Muscle layer of duodenum (tissue), 2 donors: ENCODE data around the gene SLC26A4.

Experiments used
- H3K27ac ChIP-seq: one replicate; pipeline ENCODE4 v1.7.0; 2013; ENCODE audit warnings: mild to moderate bottlenecking, low read length
- H3K27me3 ChIP-seq: one replicate; pipeline ENCODE4 v1.7.0; 2013; ENCODE audit warnings: low read depth, mild to moderate bottlenecking, control low read depth, low read length
- H3K36me3 ChIP-seq, 2 donors: one replicate each; pipeline ENCODE4 v1.7.0; 2013; ENCODE audit warnings: low read length in 2 of 2, control low read depth in 1 of 2, mild to moderate bottlenecking in 1 of 2; ENCODE audit not compliant: insufficient read depth in 2 of 2, control insufficient read depth in 1 of 2
- H3K4me1 ChIP-seq, 2 donors: one replicate each; pipeline ENCODE4 v1.7.0; 2013; ENCODE audit warnings: low read length in 2 of 2, mild to moderate bottlenecking in 2 of 2, control low read depth in 1 of 2, moderate library complexity in 1 of 2; ENCODE audit not compliant: insufficient read depth in 2 of 2, control insufficient read depth in 1 of 2
- H3K4me3 ChIP-seq, 2 donors: one replicate each; pipeline ENCODE4 v1.7.0; 2013; ENCODE audit warnings: low read length in 2 of 2, low read depth in 1 of 2, mild to moderate bottlenecking in 1 of 2
- H3K9me3 ChIP-seq, 2 donors: one replicate each; pipeline ENCODE4 v1.7.0; 2013; ENCODE audit warnings: low read length in 2 of 2, control low read depth in 1 of 2, mild to moderate bottlenecking in 1 of 2; ENCODE audit not compliant: control insufficient read depth in 1 of 2
- donor health status: healthy.

The SLC26A4 gene

DNA sequence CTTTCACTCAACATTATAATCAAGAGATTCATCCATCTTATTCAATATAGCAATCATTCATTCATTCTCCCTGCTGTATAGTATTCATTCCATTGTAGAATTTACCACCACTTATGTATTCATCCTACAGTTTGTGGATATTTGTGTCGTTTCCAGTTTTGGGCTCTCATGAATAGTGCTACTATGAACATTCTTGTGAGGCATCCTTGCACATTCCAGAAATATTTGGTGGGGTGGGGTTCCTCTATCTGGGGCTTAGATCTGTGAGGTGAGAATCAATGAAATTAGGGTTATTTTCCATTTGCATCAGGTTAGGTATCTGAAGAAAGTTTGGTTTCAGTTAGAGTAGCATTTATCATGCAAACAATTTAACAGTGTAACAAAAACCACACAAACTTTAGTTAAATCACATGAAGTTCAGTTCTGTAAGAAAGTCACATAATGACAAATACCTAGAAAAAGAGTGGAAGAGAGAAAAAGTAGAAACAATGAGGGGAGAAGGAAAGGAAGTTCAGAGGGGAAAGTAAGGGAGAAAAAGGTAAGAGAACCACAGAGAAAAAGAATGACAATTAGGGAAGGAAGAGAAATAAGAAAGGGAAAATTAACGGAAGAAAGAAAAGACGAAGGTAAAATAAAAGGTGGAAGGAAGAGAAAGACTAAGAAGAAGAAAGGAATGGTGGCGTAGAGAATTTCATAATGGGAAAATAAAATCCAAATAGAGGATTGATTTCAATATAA, 58.0 kb downstream of the SLC26A4 start:
- no peak overlapping the region for H3K27ac ChIP-seq

DNA sequence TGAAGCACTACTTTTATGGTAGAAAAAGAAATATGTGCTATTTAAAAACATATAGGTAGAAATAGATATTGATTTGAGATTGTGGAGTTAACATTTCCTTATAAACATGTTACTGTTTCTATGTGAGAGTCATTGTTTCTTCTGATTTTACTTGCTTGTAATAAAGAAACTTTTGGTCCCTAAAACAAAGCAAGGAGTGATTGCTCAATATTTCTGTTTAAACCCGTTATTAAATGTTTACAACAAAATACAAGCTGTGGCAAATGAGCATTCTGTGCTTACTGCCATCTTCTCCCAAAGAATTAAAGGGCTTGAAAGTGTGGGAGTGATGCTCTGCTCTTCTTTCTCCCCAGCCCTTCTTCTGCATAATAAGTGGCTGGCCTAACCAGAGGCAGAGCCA, 60.7 kb downstream of the SLC26A4 start:
- no peak overlapping the region for H3K4me3 ChIP-seq

More for the DNA sequence above, 58.0 kb downstream of the SLC26A4 start:
- H3K4me1 ChIP-seq: no peaks in the 10 kb centered on the region
- H3K36me3 ChIP-seq: no peaks in the 10 kb centered on the region
- no peaks in the 10 kb centered on the region for H3K9me3 ChIP-seq
- no peaks in the 10 kb centered on the region for H3K27me3 ChIP-seq
- H3K4me3 ChIP-seq: no peak overlapping the region

DNA sequence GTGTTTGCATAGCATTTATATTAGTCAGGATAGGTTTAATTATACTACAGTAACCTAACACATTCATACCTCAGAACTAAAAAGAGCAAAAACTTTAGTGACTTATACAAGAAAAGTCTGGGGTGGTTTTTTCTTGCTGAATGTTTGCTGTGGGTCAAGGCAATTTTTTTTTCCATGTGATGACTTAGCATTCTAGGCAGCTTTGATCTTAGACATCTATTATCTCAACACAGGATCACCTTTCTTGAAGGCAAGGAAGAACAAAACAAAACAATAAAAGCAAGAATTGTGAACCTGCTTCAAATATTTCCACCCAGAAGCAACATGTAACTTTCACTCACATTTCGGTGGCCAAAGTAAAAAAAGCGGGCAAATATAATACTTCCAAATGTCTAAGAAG, 62.6 kb downstream of the SLC26A4 start:
- no peak overlapping the region for H3K27ac ChIP-seq
- no peaks in the 10 kb centered on the region for H3K4me1 ChIP-seq
- H3K27me3 ChIP-seq: no peaks in the 10 kb centered on the region
- no peaks in the 10 kb centered on the region for H3K9me3 ChIP-seq
- no peaks in the 10 kb centered on the region for H3K36me3 ChIP-seq
- H3K4me3 ChIP-seq: no peak overlapping the region

More for the DNA sequence above, 60.7 kb downstream of the SLC26A4 start:
- Histone ChIP-seq H3K36me3 (no peaks in the 10 kb centered on the region), H3K4me1 (no peaks in the 10 kb centered on the region), H3K27me3 (no peaks in the 10 kb centered on the region), H3K27ac (no peak overlapping the region), H3K9me3 (no peaks in the 10 kb centered on the region)

DNA sequence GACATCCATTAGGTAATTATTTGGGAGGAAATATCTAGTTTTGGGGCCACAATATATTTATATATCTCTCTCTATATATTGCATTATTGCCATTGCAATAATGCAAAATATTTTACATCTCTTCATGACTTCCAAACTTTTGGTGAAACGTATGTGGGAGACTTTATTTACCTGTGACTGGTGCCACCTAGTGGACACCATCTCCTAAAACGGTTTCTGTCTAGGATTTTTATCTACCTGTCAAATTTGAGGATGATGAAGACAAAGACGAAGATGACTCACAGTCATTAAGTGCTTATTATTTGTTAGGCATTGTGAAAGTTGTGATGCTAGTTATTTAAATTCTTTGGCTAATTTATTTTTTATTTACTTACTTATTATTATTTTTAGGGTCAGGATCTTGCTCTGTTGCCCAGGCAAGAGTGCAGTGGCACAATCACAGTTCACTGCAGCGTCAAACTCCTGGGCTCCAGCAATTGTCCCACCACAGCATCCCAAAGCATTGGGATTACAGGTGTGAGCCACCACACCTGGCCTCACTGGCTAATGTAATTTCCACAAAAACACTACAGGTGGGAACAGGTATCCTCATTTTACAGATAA, 64.6 kb downstream of the SLC26A4 start:
- no peak overlapping the region for H3K27ac ChIP-seq
- no peak overlapping the region for H3K4me3 ChIP-seq
- no peaks in the 10 kb centered on the region for H3K4me1 ChIP-seq
- H3K36me3 ChIP-seq: no peaks in the 10 kb centered on the region
- H3K27me3 ChIP-seq: no peaks in the 10 kb centered on the region
- H3K9me3 ChIP-seq: no peaks in the 10 kb centered on the region

DNA sequence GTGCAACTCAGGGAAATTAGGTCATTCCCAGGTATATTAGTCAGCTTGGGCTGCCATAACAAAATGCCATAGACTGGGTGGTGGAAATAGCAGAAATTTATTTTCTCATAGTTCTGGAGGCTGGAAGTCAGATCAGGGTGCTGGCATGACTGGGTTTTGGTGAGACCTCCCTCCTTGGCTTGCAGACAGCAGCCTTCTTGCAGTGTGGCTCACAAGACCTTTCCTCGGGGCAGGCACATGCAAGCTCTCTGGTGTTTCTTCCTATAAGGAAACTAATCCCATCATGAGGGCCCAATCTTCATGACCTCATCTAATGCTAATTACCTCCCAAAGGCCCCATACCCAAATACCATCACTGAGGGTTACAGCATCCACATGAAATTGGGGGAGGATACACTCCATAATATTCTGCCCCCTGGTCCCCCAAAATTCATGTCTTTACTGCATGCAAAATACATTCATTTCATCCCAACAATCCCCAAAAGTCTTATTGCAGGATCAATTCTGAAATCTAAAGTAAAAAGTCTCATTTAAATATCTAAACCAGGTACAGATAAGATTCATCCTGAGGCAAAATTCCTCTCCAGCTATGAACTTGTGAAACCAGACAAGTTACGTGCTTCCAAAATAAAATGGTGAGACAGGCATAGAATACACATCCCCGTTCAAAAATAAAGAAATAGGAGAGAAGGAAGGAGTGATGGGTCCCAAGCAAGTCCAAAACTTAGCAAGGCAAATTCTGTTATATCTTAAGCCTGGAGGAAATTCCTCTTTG, 65.9 kb downstream of the SLC26A4 start:
- Histone ChIP-seq H3K4me3 (no peak overlapping the region), H3K36me3 (no peaks in the 10 kb centered on the region), H3K27me3 (no peaks in the 10 kb centered on the region), H3K9me3 (no peaks in the 10 kb centered on the region), H3K4me1 (no peaks in the 10 kb centered on the region), H3K27ac (no peak overlapping the region)

DNA sequence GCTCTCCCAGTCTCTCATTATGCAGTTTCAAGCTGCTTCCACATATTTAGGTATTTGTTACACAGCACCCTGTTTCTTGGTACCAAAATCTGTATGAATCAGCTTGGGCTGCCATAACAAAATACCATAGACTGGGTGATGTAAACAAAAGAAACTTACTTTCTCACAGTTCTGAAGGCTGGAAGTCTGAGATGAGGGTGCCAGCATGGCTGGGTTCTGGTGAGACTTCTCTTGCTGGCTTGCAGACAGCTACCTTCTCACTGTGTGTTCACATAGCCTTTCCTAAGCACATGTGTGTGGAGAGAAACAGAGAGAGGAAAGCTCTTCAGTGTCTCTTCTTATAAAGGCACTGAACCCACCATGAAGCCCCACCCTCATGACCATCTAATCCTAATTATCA, 67.6 kb downstream of the SLC26A4 start:
- H3K9me3 ChIP-seq: no peaks in the 10 kb centered on the region
- no peaks in the 10 kb centered on the region for H3K36me3 ChIP-seq
- no peak overlapping the region for H3K27ac ChIP-seq
- no peaks in the 10 kb centered on the region for H3K4me1 ChIP-seq
- H3K27me3 ChIP-seq: no peaks in the 10 kb centered on the region
- H3K4me3 ChIP-seq: no peak overlapping the region

DNA sequence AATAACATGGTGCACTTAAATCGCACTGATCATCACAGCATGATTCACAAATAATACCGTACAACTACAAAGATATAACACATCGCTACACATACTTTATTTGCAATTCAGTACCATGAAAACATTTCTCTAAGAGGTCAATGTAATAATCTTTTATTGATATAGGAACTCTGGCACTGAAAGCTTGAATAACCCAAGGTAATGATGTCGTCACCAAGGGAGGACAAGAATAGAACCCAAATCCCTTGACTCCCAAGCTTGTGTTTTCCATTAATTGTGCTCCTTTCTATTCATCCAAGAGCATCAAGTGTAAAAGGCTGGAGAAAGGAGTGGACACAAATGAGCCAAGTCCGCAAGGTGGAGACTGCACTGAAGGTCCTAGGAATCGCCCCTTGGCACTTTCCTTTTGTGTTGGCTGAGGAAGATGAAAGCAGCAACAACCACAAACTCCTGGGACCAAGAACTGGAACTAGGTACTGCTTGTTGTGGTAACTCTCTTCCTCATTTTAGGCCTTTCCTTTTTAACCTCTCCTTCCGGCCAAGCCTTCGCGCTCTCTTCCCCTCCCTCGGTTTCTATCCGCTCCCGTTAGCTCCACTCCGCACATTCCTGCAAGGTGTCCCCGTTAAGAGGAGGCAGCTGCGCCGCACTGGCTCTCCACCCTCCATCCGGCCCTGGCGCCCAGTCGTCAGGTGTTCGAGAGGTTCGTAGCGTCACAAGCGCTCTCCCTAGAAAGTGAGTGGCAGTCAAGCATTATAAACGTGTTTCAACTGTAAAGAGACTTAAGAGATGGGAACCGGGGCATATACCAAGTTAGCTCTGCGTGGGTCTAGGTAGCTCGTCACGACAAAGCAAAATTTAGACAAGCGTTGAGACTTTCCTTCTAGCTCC, 82.3 kb downstream of the SLC26A4 start:
- Histone ChIP-seq H3K4me1 (peaks cover 10 to 37% of the 10 kb centered on the region in 2 donors), H3K27me3 (no peaks in the 10 kb centered on the region), H3K9me3 (no peaks in the 10 kb centered on the region), H3K36me3 (no peaks in the 10 kb centered on the region), H3K27ac (peak overlapping the region; percentile 98), H3K4me3 (peak overlapping the region; percentile 97 to 99)

DNA sequence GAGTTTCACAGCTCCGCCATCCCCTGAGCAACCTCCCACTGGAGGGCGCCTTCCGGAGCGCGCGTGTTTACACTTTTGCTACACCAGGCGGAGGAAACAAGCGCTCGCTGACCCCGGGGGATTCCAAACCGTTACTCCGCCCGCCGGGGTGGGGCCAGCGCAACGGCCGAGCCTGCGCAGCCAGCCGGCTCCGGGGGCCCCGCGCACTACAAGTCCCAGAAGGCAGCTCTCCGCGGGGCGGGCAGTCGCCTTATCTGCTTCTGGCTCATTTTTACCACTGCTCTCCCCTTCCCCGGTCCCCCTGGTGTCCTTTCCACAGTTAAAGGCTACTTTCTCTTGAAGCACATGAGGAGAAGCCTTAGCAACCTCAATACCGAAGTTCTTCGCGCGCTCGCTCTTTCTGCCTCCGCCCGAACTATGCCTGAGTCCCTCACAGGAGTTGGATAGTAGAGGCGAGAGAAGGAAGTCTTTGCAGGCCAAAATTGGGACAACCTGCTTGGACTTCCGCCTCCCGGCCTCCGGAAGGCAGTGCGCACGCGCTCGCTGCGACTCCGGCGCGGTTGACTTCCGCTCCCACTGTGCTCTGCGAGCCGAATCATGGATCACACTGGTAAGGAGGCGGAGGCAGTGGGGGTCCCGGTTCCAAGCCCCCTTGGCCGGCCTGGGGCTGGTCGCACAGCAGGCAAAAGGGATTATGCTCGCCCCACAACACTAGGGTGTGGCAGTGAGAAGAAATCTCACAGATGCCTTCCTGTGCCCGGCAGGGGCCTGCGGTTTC, 83.1 kb downstream of the SLC26A4 start, which contains the start of gene CBLL1:
CBLL1 (plus strand) TSS at position 576 of the 778 bp plus-strand sequence; CDS start at position 598, 22 bp downstream.
- H3K4me1 ChIP-seq: peaks cover 10 to 37% of the 10 kb centered on the region in 2 donors

DNA sequence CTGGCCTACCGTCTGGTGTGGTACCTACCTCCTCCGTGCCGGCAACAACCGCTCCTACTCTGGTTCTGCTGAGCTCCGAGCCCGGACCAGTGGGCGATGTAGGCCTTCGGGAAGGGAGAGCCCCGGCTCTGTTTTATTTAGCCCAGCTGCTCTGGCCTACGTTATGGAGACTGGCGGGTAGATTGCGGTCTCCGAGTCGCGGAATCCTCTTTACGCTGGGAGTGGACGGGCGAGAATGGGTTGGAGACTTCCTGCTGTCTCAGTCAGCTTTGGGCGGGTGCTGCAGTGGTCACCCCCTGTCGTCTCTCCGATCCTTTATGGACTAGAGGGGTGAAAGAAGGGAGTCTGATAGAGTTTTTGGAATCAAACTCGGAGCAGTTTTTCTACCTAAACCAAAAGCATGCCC, 83.7 kb downstream of the SLC26A4 start:
- Histone ChIP-seq H3K4me3 (peak overlapping the region; percentile 97 to 99), H3K36me3 (peaks cover 2 to 4% of the 10 kb centered on the region in 2 donors), H3K4me1 (peaks cover 10 to 37% of the 10 kb centered on the region in 2 donors), H3K27ac (peak overlapping the region; percentile 98), H3K27me3 (no peaks in the 10 kb centered on the region), H3K9me3 (no peaks in the 10 kb centered on the region)

More for the DNA sequence above, 83.1 kb downstream of the SLC26A4 start, which contains the start of gene CBLL1:
- no peaks in the 10 kb centered on the region for H3K9me3 ChIP-seq
- H3K27me3 ChIP-seq: no peaks in the 10 kb centered on the region
- peak within 1 kb of the TSS; percentile 98 for H3K27ac ChIP-seq
- peak within 1 kb of the TSS; percentile 97 to 99 for H3K4me3 ChIP-seq
- H3K36me3 ChIP-seq: peaks cover 0 to under 1% of the 10 kb centered on the region in 2 donors

DNA sequence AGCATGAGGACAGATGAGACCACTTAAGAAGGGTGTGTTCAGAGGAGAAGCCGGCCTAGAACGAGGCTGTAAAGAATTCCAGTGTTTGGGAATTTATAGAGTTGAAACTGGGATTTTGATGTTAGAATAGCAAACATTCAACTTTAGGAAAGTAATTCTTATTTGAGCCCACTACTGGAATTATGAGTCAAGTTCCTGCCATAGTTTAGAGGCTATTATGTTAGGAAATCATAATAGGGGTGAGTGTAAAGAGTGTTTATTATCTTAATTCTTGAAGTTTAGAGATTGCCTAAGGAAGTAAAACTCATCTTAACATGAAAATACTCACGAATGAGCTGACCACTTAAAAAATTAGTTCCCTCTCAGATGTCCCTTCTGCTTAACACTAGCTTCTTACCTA, 85.4 kb downstream of the SLC26A4 start:
- Histone ChIP-seq H3K27me3 (no peaks in the 10 kb centered on the region), H3K27ac (no peak overlapping the region), H3K36me3 (peaks cover 9 to 16% of the 10 kb centered on the region in 2 donors), H3K4me1 (peaks cover 10 to 37% of the 10 kb centered on the region in 2 donors), H3K9me3 (no peaks in the 10 kb centered on the region), H3K4me3 (peak overlapping the region in 1 of 2 donors; percentile 99)
